Liver (tissue), 9 donors: ENCODE results near the gene CPA1. TPM values are rescaled to one million over a fixed set of nuclear protein-coding genes. Genes with fewer than 3 reads are reported as not detected.

Experiments used
- DNase-seq: peaks from one replicate; pipeline ENCODE4 v3.0.0-alpha.2; 2017; ENCODE audit warnings: low spot score
- H3K27ac ChIP-seq, 2 donors: one replicate each; pipeline ENCODE4 v1.7.0; 2013; ENCODE audit warnings: inconsistent platforms in 2 of 2, low read length in 2 of 2, control low read depth in 1 of 2, low read depth in 1 of 2, mild to moderate bottlenecking in 1 of 2
- H3K27me3 ChIP-seq, 4 donors: one replicate each; pipeline versions ENCODE4 v1.6.1 to v1.7.0; 2013; ENCODE audit warnings: low read length in 3 of 4, inconsistent platforms in 1 of 4, mild to moderate bottlenecking in 1 of 4, moderate library complexity in 1 of 4; ENCODE audit not compliant: control insufficient read depth in 4 of 4, insufficient read depth in 4 of 4
- H3K36me3 ChIP-seq, 4 donors: one replicate each; pipeline versions ENCODE4 v1.6.1 to v1.7.0; 2013; ENCODE audit warnings: low read length in 3 of 4, mild to moderate bottlenecking in 3 of 4, low read depth in 1 of 4, moderate library complexity in 1 of 4; ENCODE audit not compliant: control insufficient read depth in 4 of 4, insufficient read depth in 3 of 4
- H3K4me1 ChIP-seq, 4 donors: one replicate each; pipeline versions ENCODE4 v1.6.1 to v1.7.0; 2013; ENCODE audit warnings: low read length in 3 of 4, mild to moderate bottlenecking in 3 of 4, moderate library complexity in 1 of 4; ENCODE audit not compliant: control insufficient read depth in 4 of 4, insufficient read depth in 4 of 4
- H3K4me3 ChIP-seq, 3 donors: one replicate each; pipeline versions ENCODE4 v1.6.1 to v1.7.0; 2013; ENCODE audit warnings: low read length in 3 of 3, control low read depth in 1 of 3, low read depth in 1 of 3, mild to moderate bottlenecking in 1 of 3
- H3K9ac ChIP-seq, 2 donors: one replicate each; pipeline ENCODE4 v1.7.0; 2013; ENCODE audit warnings: low read length in 2 of 2, mild to moderate bottlenecking in 2 of 2, moderate library complexity in 2 of 2, control low read depth in 1 of 2, low read depth in 1 of 2
- H3K9me3 ChIP-seq, 4 donors: one replicate each; pipeline versions ENCODE4 v1.6.1 to v1.7.0; 2013; ENCODE audit warnings: low read length in 3 of 4; ENCODE audit not compliant: control insufficient read depth in 4 of 4
- EGR1 ChIP-seq, 2 donors: IDR thresholded peaks; 2 replicates each; pipeline ENCODE4 v1.6.1; 2016 to 2018; ENCODE audit warnings: antibody characterized with exemption in 2 of 2, low read depth in 2 of 2
- FOXA1 ChIP-seq: IDR thresholded peaks from 2 replicates; pipeline ENCODE4 v1.6.1; 2016; ENCODE audit warnings: antibody characterized with exemption
- GABPA ChIP-seq, 2 donors: IDR thresholded peaks in 1 of 2; conservative IDR thresholded peaks in 1 of 2; 2 replicates each; pipeline ENCODE4 v1.6.1; 2016; ENCODE audit warnings: antibody characterized with exemption in 2 of 2, mild to moderate bottlenecking in 1 of 2, moderate library complexity in 1 of 2
- HNF4A ChIP-seq, 2 donors: conservative IDR thresholded peaks; 2 replicates each; pipeline ENCODE4 v1.6.1; 2016; ENCODE audit warnings: antibody characterized with exemption in 2 of 2, mild to moderate bottlenecking in 2 of 2
- JUND ChIP-seq, 2 donors: IDR thresholded peaks; 2 replicates each; pipeline ENCODE4 v1.6.1; 2016; ENCODE audit warnings: antibody characterized with exemption in 2 of 2
- NR2F2 ChIP-seq: IDR thresholded peaks from 2 replicates; pipeline ENCODE4 v1.6.1; 2016; ENCODE audit warnings: antibody characterized with exemption
- RAD21 ChIP-seq, 2 donors: IDR thresholded peaks; 2 replicates each; pipeline ENCODE4 v1.6.1; 2016; ENCODE audit warnings: antibody characterized with exemption in 2 of 2, mild to moderate bottlenecking in 2 of 2
- RXRA ChIP-seq, 2 donors: IDR thresholded peaks; 2 replicates each; pipeline ENCODE4 v1.6.1; 2017 to 2018; ENCODE audit warnings: antibody characterized with exemption in 2 of 2, mild to moderate bottlenecking in 1 of 2
- SP1 ChIP-seq: IDR thresholded peaks from 2 replicates; pipeline ENCODE4 v1.6.1; 2018; ENCODE audit warnings: antibody characterized with exemption, mild to moderate bottlenecking
- TAF1 ChIP-seq: conservative IDR thresholded peaks from 2 replicates; pipeline ENCODE4 v1.6.1; 2016; ENCODE audit warnings: antibody characterized with exemption, mild to moderate bottlenecking
- YY1 ChIP-seq: IDR thresholded peaks from 2 replicates; pipeline ENCODE4 v1.6.1; 2016; ENCODE audit warnings: antibody characterized with exemption, mild to moderate bottlenecking
- WGBS: extraction: QIAGEN DNeasy Blood & Tissue Kit; methylation state at CpG from one replicate; pipeline ENCODE4 v1.1.7; 2013; 5-methylcytosine and 5-hydroxymethylcytosine counted together
- polyA plus RNA-seq, 2 donors: library from polyadenylated mRNA; stranded (reverse) in 1 of 2; unstranded in 1 of 2; fragments of 200-250 nt in 1 of 2; fragments of >200 nt in 1 of 2; fragmentation: Nextera tagmentation in 1 of 2; extraction: Ambion mirVana in 1 of 2; gene quantifications; one replicate each; pipeline versions ENCODE4 v1.2.1 to v1.2.3, GENCODE V29; 2013 to 2015
- total RNA-seq, 2 donors: library from RNA; depleted of rRNA; stranded (reverse); fragments of >200 nt; gene quantifications; one replicate each; pipeline ENCODE4 v1.2.3, GENCODE V29; 2014
- TF ChIP-seq, protein P1 (sequence below): fragments of 150-350 bp; IDR thresholded peaks from 2 replicates; pipeline ENCODE4 v1.5.1; 2017; ENCODE audit warnings: improper control_type of control experiment, low read depth, low read length; ENCODE audit not compliant: missing input control
- TF ChIP-seq, protein P2 (sequence below): IDR thresholded peaks from 2 replicates; pipeline ENCODE4 v1.6.1; 2016; ENCODE audit warnings: antibody characterized with exemption
- TF ChIP-seq, protein P3 (sequence below): IDR thresholded peaks from 2 replicates; pipeline ENCODE4 v1.6.1; 2016; ENCODE audit warnings: antibody characterized with exemption
- TF ChIP-seq, protein P4 (sequence below): IDR thresholded peaks from 2 replicates; pipeline ENCODE4 v1.6.1; 2016; ENCODE audit warnings: antibody characterized with exemption, mild to moderate bottlenecking
- TF ChIP-seq, protein P5 (sequence below): IDR thresholded peaks from 2 replicates; pipeline ENCODE4 v1.6.1; 2016; ENCODE audit warnings: antibody characterized with exemption
- donor health status: healthy.
- donor health status: healthy.
- donor health status: healthy.
- donor health status: healthy.
- donor health status: healthy.

Gene CPA1
- total and polyA plus RNA-seq, 4 donors, result 0.07 to 0.42 TPM; not detected in 2

DNA sequence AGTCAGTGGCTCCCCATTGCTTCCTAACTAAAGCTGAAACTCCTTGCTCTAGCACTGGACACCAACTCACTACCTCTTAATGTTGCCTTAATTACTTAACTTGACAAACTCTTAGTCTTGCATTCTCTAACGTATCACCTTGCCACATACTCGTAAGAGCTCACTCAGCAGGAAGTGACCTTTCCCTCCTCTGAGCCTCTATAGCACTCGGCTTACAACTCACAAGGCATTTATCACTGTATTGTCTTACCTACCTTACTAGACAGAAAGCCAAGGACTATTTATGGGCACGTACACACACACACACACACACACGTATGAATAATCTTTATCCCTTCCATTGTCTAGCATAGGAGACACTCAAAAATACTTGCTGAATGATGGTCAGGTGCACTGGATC is 39.4 kb downstream of the CPA1 start:
- 81% methylated on average over 5 of the region's 5 CpGs for WGBS
- DNase-seq, result no peak
- Histone ChIP-seq H3K36me3 (no peaks in the 10 kb centered on the region), H3K27me3 (no peaks in the 10 kb centered on the region), H3K9ac (no peak overlapping the region), H3K27ac (no peak overlapping the region), H3K4me3 (no peak overlapping the region), H3K4me1 (peaks cover 0 to 1% (median 0%) of the 10 kb centered on the region in 4 donors), H3K9me3 (no peaks in the 10 kb centered on the region)
- no peak for TF ChIP-seq RAD21 (IDR thresholded peaks at IDR 0.05)
- TF ChIP-seq, protein P1, sequence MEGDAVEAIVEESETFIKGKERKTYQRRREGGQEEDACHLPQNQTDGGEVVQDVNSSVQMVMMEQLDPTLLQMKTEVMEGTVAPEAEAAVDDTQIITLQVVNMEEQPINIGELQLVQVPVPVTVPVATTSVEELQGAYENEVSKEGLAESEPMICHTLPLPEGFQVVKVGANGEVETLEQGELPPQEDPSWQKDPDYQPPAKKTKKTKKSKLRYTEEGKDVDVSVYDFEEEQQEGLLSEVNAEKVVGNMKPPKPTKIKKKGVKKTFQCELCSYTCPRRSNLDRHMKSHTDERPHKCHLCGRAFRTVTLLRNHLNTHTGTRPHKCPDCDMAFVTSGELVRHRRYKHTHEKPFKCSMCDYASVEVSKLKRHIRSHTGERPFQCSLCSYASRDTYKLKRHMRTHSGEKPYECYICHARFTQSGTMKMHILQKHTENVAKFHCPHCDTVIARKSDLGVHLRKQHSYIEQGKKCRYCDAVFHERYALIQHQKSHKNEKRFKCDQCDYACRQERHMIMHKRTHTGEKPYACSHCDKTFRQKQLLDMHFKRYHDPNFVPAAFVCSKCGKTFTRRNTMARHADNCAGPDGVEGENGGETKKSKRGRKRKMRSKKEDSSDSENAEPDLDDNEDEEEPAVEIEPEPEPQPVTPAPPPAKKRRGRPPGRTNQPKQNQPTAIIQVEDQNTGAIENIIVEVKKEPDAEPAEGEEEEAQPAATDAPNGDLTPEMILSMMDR, result no peak
- TF ChIP-seq YY1, result no peak
- TF ChIP-seq FOXA1, result no peak
- TF ChIP-seq, protein P2, sequence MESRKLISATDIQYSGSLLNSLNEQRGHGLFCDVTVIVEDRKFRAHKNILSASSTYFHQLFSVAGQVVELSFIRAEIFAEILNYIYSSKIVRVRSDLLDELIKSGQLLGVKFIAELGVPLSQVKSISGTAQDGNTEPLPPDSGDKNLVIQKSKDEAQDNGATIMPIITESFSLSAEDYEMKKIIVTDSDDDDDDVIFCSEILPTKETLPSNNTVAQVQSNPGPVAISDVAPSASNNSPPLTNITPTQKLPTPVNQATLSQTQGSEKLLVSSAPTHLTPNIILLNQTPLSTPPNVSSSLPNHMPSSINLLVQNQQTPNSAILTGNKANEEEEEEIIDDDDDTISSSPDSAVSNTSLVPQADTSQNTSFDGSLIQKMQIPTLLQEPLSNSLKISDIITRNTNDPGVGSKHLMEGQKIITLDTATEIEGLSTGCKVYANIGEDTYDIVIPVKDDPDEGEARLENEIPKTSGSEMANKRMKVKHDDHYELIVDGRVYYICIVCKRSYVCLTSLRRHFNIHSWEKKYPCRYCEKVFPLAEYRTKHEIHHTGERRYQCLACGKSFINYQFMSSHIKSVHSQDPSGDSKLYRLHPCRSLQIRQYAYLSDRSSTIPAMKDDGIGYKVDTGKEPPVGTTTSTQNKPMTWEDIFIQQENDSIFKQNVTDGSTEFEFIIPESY, result no peak
- TF ChIP-seq, protein P3, sequence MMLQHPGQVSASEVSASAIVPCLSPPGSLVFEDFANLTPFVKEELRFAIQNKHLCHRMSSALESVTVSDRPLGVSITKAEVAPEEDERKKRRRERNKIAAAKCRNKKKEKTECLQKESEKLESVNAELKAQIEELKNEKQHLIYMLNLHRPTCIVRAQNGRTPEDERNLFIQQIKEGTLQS, result no peak
- TF ChIP-seq TAF1, result no peak
- TF ChIP-seq, protein P4, sequence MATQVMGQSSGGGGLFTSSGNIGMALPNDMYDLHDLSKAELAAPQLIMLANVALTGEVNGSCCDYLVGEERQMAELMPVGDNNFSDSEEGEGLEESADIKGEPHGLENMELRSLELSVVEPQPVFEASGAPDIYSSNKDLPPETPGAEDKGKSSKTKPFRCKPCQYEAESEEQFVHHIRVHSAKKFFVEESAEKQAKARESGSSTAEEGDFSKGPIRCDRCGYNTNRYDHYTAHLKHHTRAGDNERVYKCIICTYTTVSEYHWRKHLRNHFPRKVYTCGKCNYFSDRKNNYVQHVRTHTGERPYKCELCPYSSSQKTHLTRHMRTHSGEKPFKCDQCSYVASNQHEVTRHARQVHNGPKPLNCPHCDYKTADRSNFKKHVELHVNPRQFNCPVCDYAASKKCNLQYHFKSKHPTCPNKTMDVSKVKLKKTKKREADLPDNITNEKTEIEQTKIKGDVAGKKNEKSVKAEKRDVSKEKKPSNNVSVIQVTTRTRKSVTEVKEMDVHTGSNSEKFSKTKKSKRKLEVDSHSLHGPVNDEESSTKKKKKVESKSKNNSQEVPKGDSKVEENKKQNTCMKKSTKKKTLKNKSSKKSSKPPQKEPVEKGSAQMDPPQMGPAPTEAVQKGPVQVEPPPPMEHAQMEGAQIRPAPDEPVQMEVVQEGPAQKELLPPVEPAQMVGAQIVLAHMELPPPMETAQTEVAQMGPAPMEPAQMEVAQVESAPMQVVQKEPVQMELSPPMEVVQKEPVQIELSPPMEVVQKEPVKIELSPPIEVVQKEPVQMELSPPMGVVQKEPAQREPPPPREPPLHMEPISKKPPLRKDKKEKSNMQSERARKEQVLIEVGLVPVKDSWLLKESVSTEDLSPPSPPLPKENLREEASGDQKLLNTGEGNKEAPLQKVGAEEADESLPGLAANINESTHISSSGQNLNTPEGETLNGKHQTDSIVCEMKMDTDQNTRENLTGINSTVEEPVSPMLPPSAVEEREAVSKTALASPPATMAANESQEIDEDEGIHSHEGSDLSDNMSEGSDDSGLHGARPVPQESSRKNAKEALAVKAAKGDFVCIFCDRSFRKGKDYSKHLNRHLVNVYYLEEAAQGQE, result no peak

DNA sequence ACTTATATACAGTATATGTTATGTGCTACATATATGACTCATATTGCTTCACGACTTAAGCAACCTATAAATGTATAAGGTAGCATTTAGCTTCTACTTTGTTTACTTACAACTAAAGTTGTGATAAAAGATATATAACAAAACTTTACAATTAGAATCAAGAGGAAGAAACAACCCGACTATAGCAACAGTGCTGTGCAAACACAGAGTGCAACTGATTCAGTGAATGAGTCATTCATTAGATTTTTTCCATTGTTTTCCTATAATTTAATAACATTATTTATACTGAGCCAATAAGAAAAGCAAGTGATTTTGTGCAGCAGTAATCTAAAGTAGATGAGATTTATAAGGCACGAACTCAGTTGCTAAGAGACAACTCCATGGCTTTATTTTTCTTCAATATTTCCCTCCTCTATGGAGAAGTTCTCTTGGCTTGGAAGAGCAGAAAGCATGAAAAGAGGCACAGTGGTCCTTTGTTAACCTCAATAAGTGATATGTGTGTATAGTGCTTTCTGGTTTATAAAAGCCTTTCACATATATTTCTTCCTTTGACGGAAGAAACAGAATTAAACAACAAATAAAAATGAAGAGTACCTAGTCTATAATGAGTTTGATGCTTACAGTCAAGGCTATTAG is 40.8 kb downstream of the CPA1 start:
- Histone ChIP-seq H3K4me1 (peaks cover 0 to 1% (median 0%) of the 10 kb centered on the region in 4 donors), H3K36me3 (no peaks in the 10 kb centered on the region), H3K27ac (no peak overlapping the region), H3K9ac (no peak overlapping the region), H3K9me3 (no peaks in the 10 kb centered on the region), H3K4me3 (no peak overlapping the region), H3K27me3 (no peaks in the 10 kb centered on the region)
- TF ChIP-seq HNF4A (conservative IDR thresholded peaks at IDR 0.05) (no peak), SP1 (no peak), TAF1 (no peak), JUND (IDR thresholded peaks at IDR 0.05) (no peak), NR2F2 (no peak), EGR1 (IDR thresholded peaks at IDR 0.05; ENCODE audit: low read depth in 2 of 2) (no peak), RXRA (IDR thresholded peaks at IDR 0.05) (no peak), RAD21 (IDR thresholded peaks at IDR 0.05) (no peak), GABPA (IDR thresholded peaks at IDR 0.05 in 1 of 2, conservative IDR thresholded peaks at IDR 0.05 in 1 of 2) (no peak)
- TF ChIP-seq, protein P5, sequence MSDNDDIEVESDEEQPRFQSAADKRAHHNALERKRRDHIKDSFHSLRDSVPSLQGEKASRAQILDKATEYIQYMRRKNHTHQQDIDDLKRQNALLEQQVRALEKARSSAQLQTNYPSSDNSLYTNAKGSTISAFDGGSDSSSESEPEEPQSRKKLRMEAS, result no peak
- TF ChIP-seq, protein P2, result no peak
- TF ChIP-seq, protein P4, result no peak
- WGBS, result 91% methylated on average over 4 of the region's 4 CpGs
- no peak for DNase-seq
